ENCODE measurements around the gene KLK13. TPM values are rescaled to one million over a fixed set of nuclear protein-coding genes. Genes with fewer than 3 reads are reported as not detected.

The KLK13 gene
- total RNA-seq, 2 experiments from 2014 or later = not detected

GRCh38 chr19:51034704-51035103 is 30.2 kb downstream of the KLK13 start, which contains the start of gene KLK12:
TSS of gene KLK12 (minus strand) at chr19:51035002. CDS start at chr19:51034621, 381 bp downstream.
- H3K27ac Mint-ChIP-seq = no peak within 1 kb of the TSS
- ChIA-PET POLR2A (no interaction called here), CTCF (no interaction called here)
- H3K4me3 Mint-ChIP-seq = no peak within 1 kb of the TSS
- H3K9me3 Mint-ChIP-seq = no peaks in the 10 kb centered on the region
- ATAC-seq (no peak), DNase-seq (no peak)
- peaks cover 20% of the 10 kb centered on the region for H3K27me3 Mint-ChIP-seq
- no peaks in the 10 kb centered on the region for H3K4me1 Mint-ChIP-seq (ENCODE audit: low read depth)
- no peak for TF ChIP-seq CTCF (IDR thresholded peaks at IDR 0.05)
- intact Hi-C loops (cut with micrococcal nuclease) = no loop called here
- H3K36me3 Mint-ChIP-seq (ENCODE audit: low read depth) = no peaks in the 10 kb centered on the region

- H3K4me1 Mint-ChIP-seq (ENCODE audit: low read depth) = no peaks in the 10 kb centered on the region
- TF ChIP-seq CTCF (IDR thresholded peaks at IDR 0.05) = no peak
These were observed 33.0 kb downstream of the KLK13 start for GRCh38 chr19:51031880-51032225.

GRCh38 chr19:51031220-51031879 is 33.5 kb downstream of the KLK13 start:
- Mint-ChIP-seq H3K36me3 (ENCODE audit: low read depth) (no peaks in the 10 kb centered on the region), H3K4me1 (ENCODE audit: low read depth) (no peaks in the 10 kb centered on the region), H3K27me3 (peaks cover 30% of the 10 kb centered on the region), H3K4me3 (no peak overlapping the region), H3K27ac (no peak overlapping the region), H3K9me3 (no peaks in the 10 kb centered on the region)
- intact Hi-C loops (cut with micrococcal nuclease) = no loop called here
- no peak for ATAC-seq
- POLR2A ChIA-PET = no interaction called here
- TF ChIP-seq CTCF (IDR thresholded peaks at IDR 0.05) = no peak
- DNase-seq = no peak
- CTCF ChIA-PET = no interaction called here

More at GRCh38 chr19:51031880-51032225, 33.0 kb downstream of the KLK13 start:
- POLR2A ChIA-PET = no interaction called here
- no peak overlapping the region for H3K27ac Mint-ChIP-seq
- H3K4me3 Mint-ChIP-seq = no peak overlapping the region
- no peak for DNase-seq
- H3K27me3 Mint-ChIP-seq = peaks cover 27% of the 10 kb centered on the region
- no peaks in the 10 kb centered on the region for H3K36me3 Mint-ChIP-seq (ENCODE audit: low read depth)
- ATAC-seq = no peak
- CTCF ChIA-PET = no interaction called here
- intact Hi-C loops (cut with micrococcal nuclease) = no loop called here
- H3K9me3 Mint-ChIP-seq = no peaks in the 10 kb centered on the region

- Mint-ChIP-seq H3K36me3 (ENCODE audit: low read depth) (no peaks in the 10 kb centered on the region), H3K4me1 (ENCODE audit: low read depth) (no peaks in the 10 kb centered on the region), H3K9me3 (no peaks in the 10 kb centered on the region), H3K27ac (no peak overlapping the region), H3K4me3 (no peak overlapping the region), H3K27me3 (peaks cover 31% of the 10 kb centered on the region)
- ChIA-PET CTCF (no interaction called here), POLR2A (no interaction called here)
- no peak for DNase-seq
- no peak for TF ChIP-seq CTCF (IDR thresholded peaks at IDR 0.05)
- intact Hi-C loops (cut with micrococcal nuclease) = no loop called here
- no peak for ATAC-seq
These were observed 34.3 kb downstream of the KLK13 start for GRCh38 chr19:51030631-51031030.

GRCh38 chr19:51029718-51030117 is 35.2 kb downstream of the KLK13 start:
- no peak overlapping the region for H3K4me3 Mint-ChIP-seq
- H3K36me3 Mint-ChIP-seq (ENCODE audit: low read depth) = no peaks in the 10 kb centered on the region
- H3K27ac Mint-ChIP-seq = no peak overlapping the region
- DNase-seq = no peak
- ATAC-seq = no peak
- no peaks in the 10 kb centered on the region for H3K9me3 Mint-ChIP-seq
- H3K27me3 Mint-ChIP-seq = peaks cover 31% of the 10 kb centered on the region
- TF ChIP-seq CTCF (IDR thresholded peaks at IDR 0.05) = no peak
- ChIA-PET POLR2A (no interaction called here), CTCF (no interaction called here)
- no peaks in the 10 kb centered on the region for H3K4me1 Mint-ChIP-seq (ENCODE audit: low read depth)
- intact Hi-C loops (cut with micrococcal nuclease) = no loop called here
